Medulla oblongata (tissue), 1 donor: ENCODE results near the gene MRPL28.
A peak's percentile ranks its signal among the peaks of the same experiment; 100 is the strongest.
"Not testable (repeated sequence)": the region's sequence is repeated elsewhere in the genome, so short reads cannot be mapped to it uniquely, and the experiment has no call there.

ENCODE experiments used
- DNase-seq: peaks from one replicate; pipeline ENCODE4 v3.0.0-alpha.2; 2015; ENCODE audit errors: extremely low spot score

The MRPL28 gene

GRCh38 chr16:360698-361336, 9.5 kb downstream of the MRPL28 start:
- no peak for DNase-seq

DNA sequence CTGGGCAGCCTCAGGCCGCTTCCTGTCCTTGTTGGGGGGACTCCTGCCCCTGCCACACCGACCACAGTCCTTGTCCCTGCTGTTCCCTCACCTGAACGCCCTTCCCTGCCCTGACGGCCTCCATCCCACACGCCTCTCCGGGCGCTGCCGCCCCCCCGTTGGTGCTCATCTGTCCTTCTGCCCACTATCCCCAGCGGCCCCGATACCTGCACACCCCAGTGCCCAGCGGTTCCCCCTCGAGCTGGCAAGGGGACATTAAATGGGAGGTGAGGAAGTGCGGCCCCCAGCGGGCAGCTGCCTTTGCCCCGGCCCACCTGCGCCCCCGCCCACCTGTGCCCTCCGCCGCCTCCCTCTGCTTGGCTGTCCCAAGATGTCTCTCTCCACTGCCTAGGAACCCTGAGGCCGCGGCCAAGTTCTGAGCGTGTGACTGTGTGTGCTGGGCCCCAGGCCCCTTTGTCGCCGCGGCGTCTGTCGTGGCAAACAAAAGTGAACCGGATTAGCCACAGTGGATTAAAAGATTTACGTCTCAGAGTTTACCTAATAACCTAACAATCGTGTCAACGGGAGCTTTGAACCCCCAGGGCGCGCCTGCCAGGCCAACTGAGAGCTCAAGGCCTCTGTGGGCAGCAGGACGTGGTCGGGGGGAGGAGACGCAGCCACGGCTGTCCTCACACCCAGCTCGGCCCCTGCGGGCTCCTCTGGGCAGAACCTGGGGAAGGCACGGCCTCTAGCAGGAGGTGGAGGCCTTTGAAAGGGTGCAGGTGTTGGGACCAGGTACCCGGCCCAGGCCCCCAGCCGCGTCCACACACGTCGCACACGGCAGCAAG, 10.3 kb downstream of the MRPL28 start:
- no peak for DNase-seq

DNA sequence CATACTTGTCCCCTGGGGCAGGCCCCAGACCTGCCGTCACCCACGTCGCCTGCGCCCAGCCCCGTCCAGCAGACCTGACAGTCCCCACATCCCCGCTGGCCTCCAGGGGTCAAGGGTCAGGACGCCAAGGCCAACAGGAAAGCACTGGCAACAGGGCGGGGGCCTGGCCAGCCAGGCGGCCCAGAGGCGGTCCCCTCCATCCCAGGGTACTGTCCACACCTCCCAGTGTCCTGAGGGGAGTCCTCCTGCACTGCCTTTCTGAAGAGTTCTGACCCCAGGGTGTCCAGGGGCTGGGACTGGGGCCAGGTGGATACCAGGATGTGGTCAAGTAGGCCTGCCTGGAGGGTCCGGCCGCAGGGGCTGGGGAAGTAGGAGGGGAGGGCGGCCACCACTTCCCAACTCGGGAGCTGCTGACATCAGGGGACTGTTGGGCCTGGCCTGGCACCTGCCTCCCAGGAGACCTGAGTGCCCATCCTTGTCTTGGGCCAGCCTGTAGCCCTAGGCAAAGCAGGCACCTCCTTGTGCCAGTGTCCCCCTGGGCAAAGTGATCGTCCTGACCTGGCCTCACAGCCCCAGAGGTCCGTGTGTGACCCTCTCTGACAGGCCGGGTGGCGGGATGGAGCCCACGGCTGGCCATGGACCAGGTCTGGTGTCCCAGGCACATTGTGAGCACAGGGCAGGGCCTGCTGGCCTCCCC, 11.1 kb downstream of the MRPL28 start:
- DNase-seq: no peak

GRCh38 chr16:356741-357140, 13.6 kb downstream of the MRPL28 start:
- no peak for DNase-seq

GRCh38 chr16:354971-355461, 15.3 kb downstream of the MRPL28 start:
- no peak for DNase-seq

GRCh38 chr16:354291-354881, 16.0 kb downstream of the MRPL28 start:
- DNase-seq: no peak

DNA sequence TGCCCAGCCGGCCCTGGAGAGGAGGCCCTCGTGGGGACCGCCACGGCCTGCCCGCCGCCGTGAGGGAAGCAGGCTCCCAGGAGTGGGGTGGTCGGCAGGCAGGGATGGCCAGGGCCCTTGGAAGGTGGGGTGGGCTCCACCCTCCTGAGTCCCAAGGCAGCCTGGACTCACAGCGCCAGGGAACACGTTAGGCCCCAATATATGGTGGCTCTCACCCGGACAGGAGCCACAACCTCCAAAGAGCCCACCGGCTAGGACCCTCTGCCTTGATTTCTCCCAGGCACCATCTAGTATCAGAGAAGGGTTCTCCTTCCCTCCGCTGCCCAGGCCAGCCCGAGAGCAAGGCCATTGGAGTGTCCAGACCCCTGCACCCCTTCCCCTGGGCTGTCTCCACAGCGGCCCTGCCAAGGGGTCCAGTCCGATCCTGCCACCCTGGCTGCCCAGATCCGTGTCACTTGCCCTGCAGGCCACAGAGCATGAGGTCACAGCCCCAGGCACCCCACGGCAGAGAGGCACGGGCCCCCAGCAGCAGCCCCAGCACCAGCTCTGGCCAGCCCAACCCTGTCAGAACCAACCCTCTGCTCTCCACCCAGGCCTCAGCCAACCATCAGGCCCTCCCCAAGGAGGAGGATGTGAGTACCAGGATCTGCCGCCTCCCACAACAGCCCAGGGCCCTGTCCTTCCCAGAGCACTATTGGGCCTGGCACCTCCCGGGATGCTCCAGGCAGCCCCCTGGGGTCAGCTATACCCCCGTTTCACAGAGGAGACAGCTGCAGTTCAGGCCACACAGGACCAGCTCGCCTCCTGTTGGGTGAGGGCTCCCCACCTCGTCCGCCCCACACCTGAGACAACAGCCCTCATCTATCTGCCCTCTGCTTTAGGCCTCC, 16.7 kb downstream of the MRPL28 start:
- no peak for DNase-seq

DNA sequence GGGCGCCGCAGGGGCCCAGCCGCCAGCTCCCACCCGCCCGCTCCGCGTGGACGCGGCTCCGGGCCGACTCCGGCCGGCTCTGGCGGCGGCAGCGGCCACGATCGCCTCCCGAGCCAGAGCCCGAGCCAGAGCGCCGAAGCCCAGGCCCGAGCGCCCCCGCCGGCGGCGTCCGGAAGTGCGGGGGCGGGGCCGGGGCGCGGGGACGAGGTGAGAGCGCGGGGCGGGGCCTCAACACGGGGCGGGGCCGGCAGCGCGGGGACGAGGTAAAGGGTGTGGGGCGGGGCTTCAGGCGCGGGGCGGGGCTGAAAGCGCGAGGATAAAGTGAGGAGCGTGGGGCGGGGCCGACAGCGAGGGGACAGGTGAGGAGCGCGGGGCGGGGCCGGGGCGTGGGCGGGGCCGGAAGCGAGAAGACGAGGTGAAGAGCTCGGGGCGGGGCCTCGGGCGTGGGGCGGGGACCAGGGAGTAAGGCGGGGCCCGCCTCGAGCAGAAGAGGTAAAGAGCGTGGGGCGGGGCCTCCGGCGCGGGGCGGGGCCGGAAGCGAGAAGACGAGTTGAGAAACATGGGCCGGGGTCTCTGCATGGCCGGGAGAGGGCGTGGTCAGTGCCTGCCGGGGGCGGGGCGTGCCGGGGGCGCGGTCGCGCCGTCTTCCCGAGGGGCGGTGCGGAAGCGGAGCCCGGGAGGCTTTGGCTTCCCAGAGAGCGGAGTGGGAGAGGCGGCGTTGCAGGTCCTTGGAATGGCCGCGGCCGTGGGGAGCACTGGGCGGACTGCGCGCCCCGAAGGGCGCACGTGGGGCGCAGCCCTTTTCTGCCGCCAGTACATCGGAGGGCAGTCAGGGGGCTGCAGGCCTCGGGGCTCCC, 17.6 kb downstream of the MRPL28 start, which contains the start of gene AXIN1:
Gene AXIN1, minus strand, starts transcription at position 177 of the 857 bp plus-strand sequence. CDS start 5,698 bp downstream, outside the sequence.
- peak; percentile 90 for DNase-seq

GRCh38 chr16:351804-352520, 18.4 kb downstream of the MRPL28 start:
- DNase-seq: no peak

GRCh38 chr16:350203-350602, 20.1 kb downstream of the MRPL28 start:
- DNase-seq: no peak

DNA sequence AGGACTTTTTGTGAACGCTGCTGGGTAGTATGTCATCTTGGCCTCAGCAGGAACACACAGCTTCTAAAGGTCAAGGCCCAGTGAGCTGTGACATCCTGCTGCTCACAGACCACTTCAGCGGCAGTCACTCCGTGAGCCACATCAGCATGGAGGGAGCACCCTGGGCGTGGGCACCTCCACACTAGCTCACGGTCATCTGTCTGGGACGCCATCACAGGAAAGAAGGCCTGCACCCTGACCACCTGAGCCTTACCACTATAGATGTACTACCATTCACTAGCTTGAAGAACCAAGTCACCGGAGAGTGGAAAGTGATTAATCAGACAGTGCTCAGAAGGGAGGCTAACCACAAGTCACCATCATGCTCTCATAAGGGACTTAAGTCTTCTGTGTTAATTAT, 21.1 kb downstream of the MRPL28 start:
- DNase-seq: no peak

DNA sequence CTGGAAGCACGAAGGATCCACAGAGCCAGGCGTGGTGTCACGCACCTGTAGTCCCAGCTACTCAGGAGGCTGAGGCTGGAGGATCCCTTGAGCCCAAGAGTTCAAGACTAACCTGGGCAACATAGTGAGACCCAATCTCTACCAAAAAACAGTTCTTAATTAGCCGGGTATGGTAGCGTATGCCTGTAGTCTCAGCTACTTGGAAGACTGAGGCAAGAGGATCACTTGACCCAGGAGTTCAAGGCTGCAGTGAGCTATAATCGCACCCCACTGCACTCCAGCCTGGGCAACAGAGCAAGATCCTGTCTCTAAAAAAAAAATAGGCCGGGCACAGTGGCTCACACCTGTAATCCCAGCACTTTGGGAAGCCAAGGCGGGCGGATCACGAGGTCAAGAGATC, 21.8 kb downstream of the MRPL28 start:
- not testable (repeated sequence) for DNase-seq

GRCh38 chr16:347203-347602, 23.1 kb downstream of the MRPL28 start:
- DNase-seq: no peak

DNA sequence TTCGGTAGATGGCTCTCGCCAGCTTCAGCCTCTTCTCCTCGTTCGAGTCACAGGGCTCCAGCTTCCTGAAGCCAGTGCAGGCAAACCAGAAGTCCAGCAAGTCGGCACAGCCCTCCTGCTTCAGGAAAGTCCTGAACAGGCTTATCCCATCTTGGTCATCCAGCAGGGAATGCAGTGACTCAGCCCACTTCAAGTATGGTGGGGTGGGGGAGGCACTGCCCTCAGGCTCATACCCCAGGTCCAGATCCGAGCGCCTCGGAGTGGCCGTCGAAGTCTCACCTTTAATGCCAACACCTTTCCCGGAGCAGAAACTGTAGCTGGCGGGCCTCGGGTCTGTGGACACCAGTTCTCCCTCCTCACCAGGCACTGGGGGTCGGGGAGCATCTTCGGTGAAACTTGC, 23.8 kb downstream of the MRPL28 start:
- no peak for DNase-seq

GRCh38 chr16:345772-346171, 24.6 kb downstream of the MRPL28 start:
- no peak for DNase-seq

GRCh38 chr16:342455-343213, 27.7 kb downstream of the MRPL28 start:
- DNase-seq: no peak

DNA sequence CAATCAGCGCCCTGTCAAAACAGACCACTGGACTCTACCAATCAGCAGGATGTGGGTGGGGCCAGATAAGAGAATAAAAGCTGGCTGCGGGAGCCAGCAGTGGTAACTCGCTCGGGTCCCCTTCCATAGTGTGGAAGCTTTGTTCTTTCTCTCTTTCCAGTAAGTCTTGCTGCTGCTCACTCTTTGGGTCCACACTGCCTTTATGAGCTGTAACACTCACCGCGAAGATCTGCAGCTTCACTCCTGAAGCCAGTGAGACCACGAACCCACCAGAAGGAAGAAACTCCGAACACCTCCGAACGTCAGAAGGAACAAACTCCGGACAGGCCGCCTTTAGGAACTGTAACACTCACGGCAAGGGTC, 28.4 kb downstream of the MRPL28 start:
- not testable (repeated sequence) for DNase-seq

GRCh38 chr16:341095-341973, 29.0 kb downstream of the MRPL28 start:
- DNase-seq: not testable (repeated sequence)
